ENCODE results near the gene MTG1. TPM values are rescaled to one million over a fixed set of nuclear protein-coding genes. Genes with fewer than 3 reads are reported as not detected.

The MTG1 gene
- total RNA-seq, 4 donors from 2014 or later: 14.8 to 29.7 (median 23.1) TPM

- no peak for TF ChIP-seq CTCF (IDR thresholded peaks at IDR 0.05; ENCODE audit: low read depth)
These were observed 70.7 kb downstream of the MTG1 start for GRCh38 chr10:133464582-133465031.

GRCh38 chr10:133465191-133465949, 71.4 kb downstream of the MTG1 start:
- no peak for TF ChIP-seq CTCF (IDR thresholded peaks at IDR 0.05; ENCODE audit: low read depth)

- TF ChIP-seq CTCF (IDR thresholded peaks at IDR 0.05; ENCODE audit: low read depth): no peak
These were observed 72.1 kb downstream of the MTG1 start for GRCh38 chr10:133465950-133466474.

- TF ChIP-seq CTCF (IDR thresholded peaks at IDR 0.05; ENCODE audit: low read depth): no peak
These were observed 72.8 kb downstream of the MTG1 start for GRCh38 chr10:133466683-133467275.

- no peak for TF ChIP-seq CTCF (IDR thresholded peaks at IDR 0.05; ENCODE audit: low read depth)
These were observed 73.4 kb downstream of the MTG1 start for GRCh38 chr10:133467286-133467911.

GRCh38 chr10:133471300-133472109, 77.5 kb downstream of the MTG1 start:
- no peak for TF ChIP-seq CTCF (IDR thresholded peaks at IDR 0.05; ENCODE audit: low read depth)

Small RNA genes lying within 50 kb of the gene (small RNA-seq; reads per million reads assigned to genes)
- gene AL360181.4 (not detected), gene BANF1P2 (not detected), gene MIR3944 (not detected)

Other genes starting within 250 kb of the MTG1 start
- not detected for gene KNDC1, start 233.9 kb upstream of the MTG1 start, total RNA-seq
- gene UTF1, start 163.9 kb upstream of the MTG1 start, total RNA-seq: not detected
- gene VENTX, start 156.3 kb upstream of the MTG1 start, total RNA-seq: 1 to 10 TPM; 1.3 to 3.6 (median 2.9) TPM
- 10 to 100 TPM in 1 of 4 donors, 1 to 10 TPM in 2, under 1 TPM in 1; 0.65 to 27.9 (median 3.3) TPM for gene ADAM8, start 117.3 kb upstream of the MTG1 start, total RNA-seq
- 10 to 100 TPM; 24.5 to 43.9 (median 36.8) TPM for gene TUBGCP2, start 85.3 kb upstream of the MTG1 start, total RNA-seq
- gene ZNF511, start 85.2 kb upstream of the MTG1 start, total RNA-seq: 10 to 100 TPM; 17.2 to 29.0 (median 25.3) TPM
- gene CALY, start 57.3 kb upstream of the MTG1 start, total RNA-seq: under 1 TPM in 1 of 4 donors, not detected in 3; 0.34 TPM
- gene PRAP1, start 46.8 kb upstream of the MTG1 start, total RNA-seq: not detected
- gene FUOM, start 36.1 kb upstream of the MTG1 start, total RNA-seq: 10 to 100 TPM; 16.5 to 43.2 (median 29.6) TPM
- 100 to 1,000 TPM; 106 to 317 (median 123) TPM for gene ECHS1, start 20.8 kb upstream of the MTG1 start, total RNA-seq
- gene PAOX, start 14.9 kb upstream of the MTG1 start, total RNA-seq: 10 to 100 TPM in 1 of 4 donors, 1 to 10 TPM in 3; 2.4 to 18.6 (median 8.1) TPM
- gene SPRN, start 30.5 kb downstream of the MTG1 start, total RNA-seq: not detected
- 1 to 10 TPM; 1.8 to 5.5 (median 2.0) TPM for gene SCART1, start 59.8 kb downstream of the MTG1 start, total RNA-seq
- gene CYP2E1, start 133.2 kb downstream of the MTG1 start, total RNA-seq: 1 to 10 TPM in 3 of 4 donors, not detected in 1; 1.1 to 3.2 (median 1.4) TPM
- gene SYCE1, start 171.4 kb downstream of the MTG1 start, total RNA-seq: 10 to 100 TPM in 1 of 4 donors, 1 to 10 TPM in 1, not detected in 2; 1.1 to 13.2 TPM
- not detected for gene FRG2B, start 232.6 kb downstream of the MTG1 start, total RNA-seq